ENCODE results near the gene KCNQ1.
"Not testable (repeated sequence)": the region's sequence is repeated elsewhere in the genome, so short reads cannot be mapped to it uniquely, and the experiment has no call there.

DNA sequence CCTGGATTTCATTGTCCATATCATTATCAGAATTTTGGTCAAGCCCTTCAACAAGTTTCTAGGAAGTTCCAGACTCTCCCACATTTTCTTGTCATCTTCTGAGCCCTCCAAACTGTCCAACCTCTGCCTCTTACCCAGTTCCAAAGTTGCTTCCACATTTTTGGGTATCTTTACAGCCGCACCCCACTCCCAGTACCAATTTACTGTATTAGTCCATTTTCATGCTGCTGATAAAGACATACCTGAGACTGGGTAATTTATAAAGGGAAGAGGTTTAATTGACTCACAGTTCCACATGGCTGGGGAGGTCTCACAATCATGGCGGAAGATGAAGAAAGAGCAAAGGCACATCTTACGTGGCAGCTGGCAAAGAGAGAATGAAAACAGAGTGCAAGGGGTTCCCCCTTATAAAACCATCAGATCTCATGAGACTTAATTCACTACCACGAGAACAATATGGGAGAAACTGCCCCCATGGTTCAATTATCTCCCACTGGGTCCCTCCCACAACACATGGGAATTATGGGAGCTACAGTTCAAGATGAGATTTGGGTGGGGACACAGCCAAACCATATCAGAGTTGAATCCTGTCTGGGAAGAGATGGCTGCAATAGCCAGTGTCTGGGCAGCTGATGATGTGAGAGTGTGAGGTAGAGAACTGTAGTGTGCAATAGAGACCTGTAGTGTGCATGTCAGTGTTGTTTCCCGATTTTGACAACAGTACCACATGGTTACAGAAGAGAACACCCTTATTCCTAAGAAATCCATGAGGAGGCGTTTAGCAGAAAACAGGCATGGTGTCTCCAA is 35.5 kb downstream of the KCNQ1 start:
- TF ChIP-seq, protein P1, sequence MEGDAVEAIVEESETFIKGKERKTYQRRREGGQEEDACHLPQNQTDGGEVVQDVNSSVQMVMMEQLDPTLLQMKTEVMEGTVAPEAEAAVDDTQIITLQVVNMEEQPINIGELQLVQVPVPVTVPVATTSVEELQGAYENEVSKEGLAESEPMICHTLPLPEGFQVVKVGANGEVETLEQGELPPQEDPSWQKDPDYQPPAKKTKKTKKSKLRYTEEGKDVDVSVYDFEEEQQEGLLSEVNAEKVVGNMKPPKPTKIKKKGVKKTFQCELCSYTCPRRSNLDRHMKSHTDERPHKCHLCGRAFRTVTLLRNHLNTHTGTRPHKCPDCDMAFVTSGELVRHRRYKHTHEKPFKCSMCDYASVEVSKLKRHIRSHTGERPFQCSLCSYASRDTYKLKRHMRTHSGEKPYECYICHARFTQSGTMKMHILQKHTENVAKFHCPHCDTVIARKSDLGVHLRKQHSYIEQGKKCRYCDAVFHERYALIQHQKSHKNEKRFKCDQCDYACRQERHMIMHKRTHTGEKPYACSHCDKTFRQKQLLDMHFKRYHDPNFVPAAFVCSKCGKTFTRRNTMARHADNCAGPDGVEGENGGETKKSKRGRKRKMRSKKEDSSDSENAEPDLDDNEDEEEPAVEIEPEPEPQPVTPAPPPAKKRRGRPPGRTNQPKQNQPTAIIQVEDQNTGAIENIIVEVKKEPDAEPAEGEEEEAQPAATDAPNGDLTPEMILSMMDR (IDR thresholded peaks at IDR 0.05): not testable (repeated sequence)
- not testable (repeated sequence) for TF ChIP-seq POLR2A (IDR thresholded peaks at IDR 0.05)
